GM12874 (cell line): ENCODE results near the gene MUS81.

Experiments used
- CTCF ChIP-seq: IDR thresholded peaks from 2 replicates; pipeline ENCODE4 v1.5.1; 2011; ENCODE audit warnings: low read depth, mild to moderate bottlenecking, control low read depth, low read length, moderate library complexity; ENCODE audit not compliant: insufficient read depth

Gene MUS81

GRCh38 chr11:65890324-65891218 is 30.3 kb downstream of the MUS81 start, which contains the start of gene CCDC85B:
Gene CCDC85B (plus strand): TSS chr11:65890673. CDS start chr11:65890784, 111 bp downstream.
- 0 out of 2 replicates have a peak, but pooled peaks have one; percentile 4 for TF ChIP-seq CTCF

- TF ChIP-seq CTCF, result peak; percentile 67
Observed at GRCh38 chr11:65891219-65892136, 31.2 kb downstream of the MUS81 start.

GRCh38 chr11:65892661-65893317 is 32.6 kb downstream of the MUS81 start:
- TF ChIP-seq CTCF, result no peak

- no peak for TF ChIP-seq CTCF
Observed at GRCh38 chr11:65894034-65894591, 33.9 kb downstream of the MUS81 start.

GRCh38 chr11:65895482-65895981 is 35.3 kb downstream of the MUS81 start:
- no peak for TF ChIP-seq CTCF

- no peak for TF ChIP-seq CTCF
Observed at GRCh38 chr11:65896034-65896999, 36.1 kb downstream of the MUS81 start.
